MM.1S (cell line): ENCODE measurements around the gene LGSN.

Experiments
- EZH2 ChIP-seq: fragments of 300-600 bp; sonication (generic); optimal IDR thresholded peaks from 2 replicates; pipeline ENCODE3; 2017; ENCODE audit warnings: low read depth, mild to moderate bottlenecking, antibody characterized with exemption, low read length, mixed read lengths
- EZH2phosphoT487 ChIP-seq: fragments of 300-600 bp; sonication (generic); IDR thresholded peaks from 2 replicates; pipeline ENCODE4 v1.6.1; 2018; ENCODE audit warnings: antibody characterized with exemption, low read length
- TF ChIP-seq, protein P1 (sequence below): fragments of 300-600 bp; sonication (generic); IDR thresholded peaks from 2 replicates; pipeline ENCODE4 v1.5.1; 2016; ENCODE audit warnings: antibody characterized with exemption, low read length, mixed read lengths

DNA sequence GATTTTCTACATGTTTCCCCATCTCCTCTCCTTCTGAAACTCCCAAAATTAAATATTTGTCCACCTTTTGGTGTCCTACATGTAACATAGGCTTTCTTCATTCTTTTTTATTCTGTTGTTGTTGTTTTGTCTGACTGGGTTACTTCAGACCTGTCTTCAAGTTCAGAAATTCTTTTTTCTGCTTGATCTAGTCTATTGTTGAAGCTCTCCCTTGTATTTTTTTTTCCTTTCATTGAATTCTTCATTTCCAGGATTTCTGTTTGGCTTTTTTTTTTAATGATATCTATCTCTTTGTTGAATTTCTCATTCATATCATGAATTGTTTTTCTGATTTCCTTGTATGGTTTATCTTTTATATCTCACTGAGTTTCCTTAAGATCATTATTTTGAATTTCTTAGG is 20.6 kb upstream of the LGSN start:
- TF ChIP-seq, protein P1, sequence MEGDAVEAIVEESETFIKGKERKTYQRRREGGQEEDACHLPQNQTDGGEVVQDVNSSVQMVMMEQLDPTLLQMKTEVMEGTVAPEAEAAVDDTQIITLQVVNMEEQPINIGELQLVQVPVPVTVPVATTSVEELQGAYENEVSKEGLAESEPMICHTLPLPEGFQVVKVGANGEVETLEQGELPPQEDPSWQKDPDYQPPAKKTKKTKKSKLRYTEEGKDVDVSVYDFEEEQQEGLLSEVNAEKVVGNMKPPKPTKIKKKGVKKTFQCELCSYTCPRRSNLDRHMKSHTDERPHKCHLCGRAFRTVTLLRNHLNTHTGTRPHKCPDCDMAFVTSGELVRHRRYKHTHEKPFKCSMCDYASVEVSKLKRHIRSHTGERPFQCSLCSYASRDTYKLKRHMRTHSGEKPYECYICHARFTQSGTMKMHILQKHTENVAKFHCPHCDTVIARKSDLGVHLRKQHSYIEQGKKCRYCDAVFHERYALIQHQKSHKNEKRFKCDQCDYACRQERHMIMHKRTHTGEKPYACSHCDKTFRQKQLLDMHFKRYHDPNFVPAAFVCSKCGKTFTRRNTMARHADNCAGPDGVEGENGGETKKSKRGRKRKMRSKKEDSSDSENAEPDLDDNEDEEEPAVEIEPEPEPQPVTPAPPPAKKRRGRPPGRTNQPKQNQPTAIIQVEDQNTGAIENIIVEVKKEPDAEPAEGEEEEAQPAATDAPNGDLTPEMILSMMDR, result no peak
- no peak for TF ChIP-seq EZH2
- TF ChIP-seq EZH2phosphoT487, result no peak
